ENCODE measurements around the gene DCAF6.

DCAF6 gene

GRCh38 chr1:167995038-167995437 lies 58.6 kb downstream of the DCAF6 start:
- TF ChIP-seq CTCF (conservative IDR thresholded peaks at IDR 0.05; ENCODE audit: control insufficient read depth, insufficient read depth, low read depth, low read length) = no peak
- no peak for DNase-seq (ENCODE audit: low read depth)
- H3K4me3 ChIP-seq (ENCODE audit: control insufficient read depth, low read depth, low read length) = no peak overlapping the region

GRCh38 chr1:167996266-167996665 lies 59.8 kb downstream of the DCAF6 start:
- no peak overlapping the region for H3K4me3 ChIP-seq (ENCODE audit: control insufficient read depth, low read depth, low read length)
- TF ChIP-seq CTCF (conservative IDR thresholded peaks at IDR 0.05; ENCODE audit: control insufficient read depth, insufficient read depth, low read depth, low read length) = no peak
- DNase-seq (ENCODE audit: low read depth) = no peak

- no peak for TF ChIP-seq CTCF (conservative IDR thresholded peaks at IDR 0.05; ENCODE audit: control insufficient read depth, insufficient read depth, low read depth, low read length)
- no peak for DNase-seq (ENCODE audit: low read depth)
- no peak overlapping the region for H3K4me3 ChIP-seq (ENCODE audit: control insufficient read depth, low read depth, low read length)
Measured at GRCh38 chr1:167997037-167997575, 60.6 kb downstream of the DCAF6 start.

GRCh38 chr1:167999877-168000276 lies 63.4 kb downstream of the DCAF6 start:
- H3K4me3 ChIP-seq (ENCODE audit: control insufficient read depth, low read depth, low read length) = no peak overlapping the region
- TF ChIP-seq CTCF (conservative IDR thresholded peaks at IDR 0.05; ENCODE audit: control insufficient read depth, insufficient read depth, low read depth, low read length) = no peak
- no peak for DNase-seq (ENCODE audit: low read depth)

- TF ChIP-seq CTCF (conservative IDR thresholded peaks at IDR 0.05; ENCODE audit: control insufficient read depth, insufficient read depth, low read depth, low read length) = no peak
- H3K4me3 ChIP-seq (ENCODE audit: control insufficient read depth, low read depth, low read length) = no peak overlapping the region
- no peak for DNase-seq (ENCODE audit: low read depth)
Measured at GRCh38 chr1:168000656-168001055, 64.2 kb downstream of the DCAF6 start.

DNA sequence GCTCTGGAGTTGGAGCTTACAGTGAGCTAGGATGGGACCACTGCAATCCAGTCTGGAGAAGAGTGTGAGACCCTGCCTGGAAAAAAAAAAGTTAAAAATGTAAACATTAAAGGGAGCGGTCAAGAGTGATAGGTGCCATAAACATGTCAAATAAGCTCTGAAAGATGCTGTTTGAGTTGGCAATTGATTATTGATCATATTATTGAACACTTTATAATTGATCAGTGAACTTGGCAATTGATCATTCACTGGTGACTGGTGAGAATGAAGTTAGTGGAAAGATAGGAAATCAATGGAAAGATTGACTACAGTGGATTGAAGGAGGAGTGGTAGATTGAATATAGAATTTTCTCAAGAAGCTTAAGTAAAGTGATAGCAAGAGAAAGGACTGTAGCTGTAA lies 64.7 kb downstream of the DCAF6 start:
- no peak for DNase-seq (ENCODE audit: low read depth)
- no peak overlapping the region for H3K4me3 ChIP-seq (ENCODE audit: control insufficient read depth, low read depth, low read length)
- no peak for TF ChIP-seq CTCF (conservative IDR thresholded peaks at IDR 0.05; ENCODE audit: control insufficient read depth, insufficient read depth, low read depth, low read length)

DNA sequence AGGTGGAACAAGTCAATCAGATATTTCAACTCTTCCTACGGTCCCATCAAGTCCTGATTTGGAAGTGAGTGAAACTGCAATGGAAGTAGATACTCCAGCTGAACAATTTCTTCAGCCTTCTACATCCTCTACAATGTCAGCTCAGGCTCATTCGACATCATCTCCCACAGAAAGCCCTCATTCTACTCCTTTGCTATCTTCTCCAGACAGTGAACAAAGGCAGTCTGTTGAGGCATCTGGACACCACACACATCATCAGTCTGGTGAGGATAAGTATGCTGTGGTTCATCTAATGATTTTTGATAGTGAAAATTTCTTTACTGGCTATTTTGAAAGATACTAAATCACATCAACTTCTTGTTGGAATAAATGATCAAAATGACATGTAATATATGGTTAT lies 68.0 kb downstream of the DCAF6 start:
- no peak overlapping the region for H3K4me3 ChIP-seq (ENCODE audit: control insufficient read depth, low read depth, low read length)
- DNase-seq (ENCODE audit: low read depth) = no peak
- no peak for TF ChIP-seq CTCF (conservative IDR thresholded peaks at IDR 0.05; ENCODE audit: control insufficient read depth, insufficient read depth, low read depth, low read length)
